ENCODE results near the gene HK1. TPM values are rescaled to one million over a fixed set of nuclear protein-coding genes. Genes with fewer than 3 reads are reported as not detected.
A peak's percentile ranks its signal among the peaks of the same experiment; 100 is the strongest.

HK1 gene
- total RNA-seq, 1 donor from 2014 or later = 57.3 TPM

- DNase-seq (ENCODE audit: low spot score) = no peak
Measured at GRCh38 chr10:69403066-69403465, 124.8 kb downstream of the HK1 start.

GRCh38 chr10:69403519-69403918, 125.2 kb downstream of the HK1 start:
- peak; percentile 80 for DNase-seq (ENCODE audit: low spot score)

GRCh38 chr10:69404786-69405185, 126.5 kb downstream of the HK1 start:
- DNase-seq (ENCODE audit: low spot score) = no peak

- DNase-seq (ENCODE audit: low spot score) = no peak
Measured at GRCh38 chr10:69405221-69405620, 126.9 kb downstream of the HK1 start.

GRCh38 chr10:69406302-69406811, 128.1 kb downstream of the HK1 start:
- DNase-seq (ENCODE audit: low spot score) = peak; percentile 83

GRCh38 chr10:69406816-69407580, 128.7 kb downstream of the HK1 start:
- no peak for DNase-seq (ENCODE audit: low spot score)

- no peak for DNase-seq (ENCODE audit: low spot score)
Measured at GRCh38 chr10:69407621-69408301, 129.5 kb downstream of the HK1 start.

GRCh38 chr10:69408318-69409175, 130.3 kb downstream of the HK1 start:
- DNase-seq (ENCODE audit: low spot score) = peak; percentile 97

GRCh38 chr10:69409176-69409495, 130.8 kb downstream of the HK1 start:
- no peak for DNase-seq (ENCODE audit: low spot score)

- DNase-seq (ENCODE audit: low spot score) = no peak
Measured at GRCh38 chr10:69409968-69410367, 131.7 kb downstream of the HK1 start.

- no peak for DNase-seq (ENCODE audit: low spot score)
Measured at GRCh38 chr10:69410487-69410886, 132.2 kb downstream of the HK1 start.

GRCh38 chr10:69411476-69411875, 133.2 kb downstream of the HK1 start:
- DNase-seq (ENCODE audit: low spot score) = peak; percentile 92

- DNase-seq (ENCODE audit: low spot score) = no peak
Measured at GRCh38 chr10:69412232-69412790, 134.0 kb downstream of the HK1 start.

GRCh38 chr10:69413221-69413865, 135.0 kb downstream of the HK1 start:
- DNase-seq (ENCODE audit: low spot score) = peak; percentile 84

GRCh38 chr10:69414036-69415018, 136.0 kb downstream of the HK1 start:
- DNase-seq (ENCODE audit: low spot score) = no peak

GRCh38 chr10:69415049-69415448, 136.8 kb downstream of the HK1 start:
- DNase-seq (ENCODE audit: low spot score) = no peak

GRCh38 chr10:69415951-69416350, 137.7 kb downstream of the HK1 start:
- no peak for DNase-seq (ENCODE audit: low spot score)

GRCh38 chr10:69416695-69417094, 138.4 kb downstream of the HK1 start, which contains the start of gene TACR2:
Gene TACR2, minus strand, starts transcription at chr10:69416918. Its CDS starts 595 bp downstream, at chr10:69416323.
- DNase-seq (ENCODE audit: low spot score) = no peak

GRCh38 chr10:69417542-69417941, 139.2 kb downstream of the HK1 start:
- DNase-seq (ENCODE audit: low spot score) = no peak

Data from umbilical cord (tissue), 2 donors.